Stimulated activated CD8-positive, alpha-beta memory T cell treated with anti-CD3 and anti-CD28 coated beads, Interleukin-2, amount 100 ng/mL, for 48 hours (primary cell): ENCODE data around the gene BUB1B.

Experiments
- DNase-seq, 2 donors: peaks; one replicate each; pipeline ENCODE4 v3.0.0-alpha.2; 2020; ENCODE audit warnings: low read depth in 2 of 2

Gene BUB1B

DNA sequence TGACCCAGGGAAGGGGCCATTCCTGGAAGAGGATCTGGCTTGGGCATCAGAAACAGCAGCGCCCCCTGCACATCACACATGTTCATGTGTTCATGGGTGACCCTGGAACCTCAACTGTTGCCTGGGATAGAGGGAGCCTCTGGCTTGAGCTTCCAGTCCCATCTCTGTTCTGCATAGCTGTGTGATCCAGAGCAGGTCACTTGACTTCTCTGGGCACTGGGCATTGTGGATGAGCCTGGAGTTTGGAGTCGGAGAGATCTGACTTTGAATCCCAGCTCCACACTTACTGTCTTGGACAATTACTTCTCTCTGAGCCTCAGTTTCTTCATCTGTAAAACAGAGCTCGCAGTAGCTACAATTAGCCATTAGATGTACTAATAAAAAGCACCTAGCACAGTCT lies 93.6 kb downstream of the BUB1B start:
- no peak for DNase-seq

DNA sequence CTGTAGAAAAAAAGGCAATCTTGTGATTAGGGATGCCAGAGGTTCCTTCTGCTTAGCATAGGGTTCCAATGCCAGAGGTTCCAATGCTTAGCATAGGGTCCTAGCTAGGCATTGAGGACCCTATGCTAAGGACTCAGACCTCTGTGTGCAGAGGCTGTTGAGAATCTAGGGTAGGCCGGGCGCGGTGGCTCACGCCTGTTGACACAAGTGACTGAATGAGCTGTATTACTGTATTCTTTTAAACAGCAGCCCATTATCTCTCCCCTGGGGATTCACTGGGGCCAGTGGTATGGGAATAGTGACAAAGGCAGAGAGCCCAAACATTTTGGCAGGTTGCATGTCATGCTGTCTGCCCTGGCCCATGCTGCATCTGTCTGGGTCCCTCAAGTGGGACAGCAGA lies 94.2 kb downstream of the BUB1B start:
- no peak for DNase-seq

DNA sequence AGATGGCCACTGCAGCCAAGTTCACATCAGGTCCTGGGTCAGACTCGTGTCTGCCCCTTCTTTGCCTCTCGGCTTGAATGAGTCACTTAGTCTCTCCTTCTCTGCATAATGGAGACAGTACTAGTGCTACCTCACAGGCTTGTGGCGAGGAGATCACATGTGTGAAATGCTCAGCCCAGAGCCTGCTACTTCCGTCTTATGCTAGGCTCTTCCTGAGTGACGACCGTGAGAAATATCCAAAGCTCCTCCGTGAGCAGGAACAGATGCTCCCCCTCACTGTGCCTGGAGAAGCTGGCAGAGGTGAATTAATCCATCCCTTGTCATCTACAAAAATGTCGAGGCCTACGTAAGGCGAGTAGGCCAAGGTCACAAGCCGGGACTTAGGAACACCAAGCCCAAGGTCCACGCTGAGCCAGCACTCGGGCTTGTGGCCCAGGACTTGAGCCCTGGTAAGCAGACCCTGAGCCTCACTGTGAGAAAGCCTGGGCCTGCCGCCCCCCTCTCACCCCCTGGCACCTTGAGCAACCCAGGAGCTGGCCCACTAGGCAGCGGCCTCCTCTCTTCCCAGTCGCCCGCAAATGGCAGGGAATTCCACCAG lies 95.9 kb downstream of the BUB1B start:
- DNase-seq = no peak

GRCh38 chr15:40257656-40258450 lies 97.0 kb downstream of the BUB1B start:
- no peak for DNase-seq

DNA sequence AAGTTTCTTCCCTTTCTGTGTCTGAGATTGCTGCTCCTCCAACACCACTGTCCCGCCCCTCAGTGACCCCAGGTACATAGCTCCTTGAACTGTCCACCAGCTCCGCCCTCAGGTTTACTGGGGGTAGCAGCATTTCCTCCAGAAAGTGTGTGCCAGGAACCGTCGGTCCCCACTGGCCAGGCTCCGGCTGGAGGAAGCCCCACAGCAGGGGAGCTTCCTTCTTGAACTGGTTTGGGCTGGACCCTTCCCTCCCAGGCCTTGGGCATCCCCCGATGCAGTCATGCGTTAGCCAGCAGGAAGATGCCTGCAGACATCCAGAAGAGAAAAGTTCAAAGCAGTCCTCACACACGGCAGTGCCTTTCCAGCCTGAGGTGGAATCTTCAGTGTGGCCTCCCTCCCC lies 97.7 kb downstream of the BUB1B start:
- DNase-seq = no peak

- no peak for DNase-seq
Observed at GRCh38 chr15:40259021-40259420, 98.2 kb downstream of the BUB1B start.

DNA sequence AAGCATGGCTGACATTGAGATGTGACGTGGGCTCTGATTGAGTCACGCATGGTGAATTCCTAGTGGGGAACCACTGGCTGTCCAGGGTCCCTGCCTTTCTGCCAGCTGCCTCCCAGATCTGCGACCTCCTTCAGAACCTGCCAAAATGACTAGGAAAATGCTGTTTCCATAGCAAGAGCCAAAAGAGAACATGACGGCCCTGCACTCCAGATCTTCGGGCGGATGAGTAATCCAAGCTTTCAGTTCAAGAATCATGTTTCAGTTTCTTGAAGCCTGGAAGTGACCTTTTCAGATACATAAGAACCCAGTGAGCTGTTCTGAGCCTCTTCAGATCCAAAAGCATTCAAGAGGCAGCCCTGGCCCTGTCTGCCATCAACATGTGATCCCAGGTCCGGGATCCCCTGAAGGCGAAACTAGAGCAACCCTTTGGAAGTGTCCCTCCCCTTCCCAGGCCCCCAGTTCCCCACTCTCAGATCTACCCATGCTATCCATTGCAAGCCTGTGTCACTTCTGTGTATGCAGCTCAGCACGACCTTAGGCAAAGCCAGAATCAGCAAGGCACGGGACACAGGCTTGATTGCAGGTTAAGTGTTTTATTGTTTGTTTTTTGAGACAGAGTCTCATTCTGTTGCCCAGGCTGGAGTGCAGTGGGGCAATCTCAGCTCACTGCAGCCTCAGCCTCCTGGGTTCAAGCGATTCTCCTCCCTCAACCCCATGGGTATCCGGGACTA lies 102.3 kb downstream of the BUB1B start:
- no peak for DNase-seq

GRCh38 chr15:40264321-40265153 lies 103.7 kb downstream of the BUB1B start:
- no peak for DNase-seq

DNA sequence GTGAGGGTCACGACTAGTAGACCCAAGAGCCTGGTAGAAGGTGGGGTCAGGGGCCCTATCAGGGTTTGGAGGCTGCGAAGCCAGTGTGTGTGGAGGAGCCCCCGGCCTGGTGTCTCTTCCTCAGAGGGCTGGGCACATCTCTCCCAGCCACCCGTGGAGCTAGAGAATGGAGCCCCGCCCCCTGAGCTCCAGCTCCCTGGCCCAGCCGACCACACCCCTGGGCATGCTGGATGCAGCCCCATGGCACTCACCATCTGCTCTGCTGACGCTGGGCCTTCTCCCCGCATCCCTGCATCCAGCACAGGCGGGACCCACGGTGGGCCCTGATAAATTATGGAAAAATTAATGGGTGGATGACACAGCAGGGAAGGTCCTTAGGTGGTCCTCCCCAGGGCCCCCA lies 104.5 kb downstream of the BUB1B start:
- DNase-seq = no peak

GRCh38 chr15:40265875-40266274 lies 105.0 kb downstream of the BUB1B start:
- no peak for DNase-seq

GRCh38 chr15:40266828-40267304 lies 106.0 kb downstream of the BUB1B start:
- no peak for DNase-seq

DNA sequence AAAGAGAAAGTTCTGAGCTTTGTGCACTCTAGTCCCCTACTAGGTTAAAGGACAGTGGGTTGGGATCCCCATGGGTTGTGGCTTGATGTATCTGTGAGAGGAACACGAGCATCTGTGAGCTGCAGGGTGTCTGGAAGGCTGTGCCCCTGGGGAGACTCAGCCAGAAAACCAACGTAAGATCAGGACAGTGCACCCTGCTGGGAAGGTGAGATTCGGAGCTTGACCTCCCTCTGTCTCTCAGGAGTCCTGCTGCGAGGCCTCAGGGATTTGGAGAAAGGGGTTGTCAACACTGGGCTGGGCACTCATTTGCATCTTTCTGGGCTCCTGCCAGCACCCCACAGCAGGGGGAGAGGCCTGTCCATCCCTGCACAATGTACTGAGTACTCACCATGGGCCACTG lies 106.8 kb downstream of the BUB1B start:
- no peak for DNase-seq

DNA sequence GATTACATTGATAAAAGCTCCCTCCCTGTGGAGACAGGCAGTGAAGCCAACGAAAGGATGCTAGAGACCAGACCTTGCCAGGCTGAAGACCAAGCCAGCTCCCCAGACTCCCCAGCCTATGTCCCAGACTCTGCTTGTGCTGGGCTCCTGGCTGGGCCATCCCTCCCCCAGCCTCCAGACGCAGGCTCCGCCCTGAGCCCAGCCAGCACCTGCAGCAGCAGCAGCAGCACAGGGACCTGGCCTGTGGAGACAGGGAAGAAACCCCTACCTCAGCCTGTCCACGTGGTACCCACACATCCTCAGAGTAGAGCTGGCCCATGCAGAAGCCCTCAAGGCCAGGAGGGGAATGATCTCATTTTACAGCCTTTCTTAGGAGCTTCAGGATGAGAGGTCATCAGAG lies 108.7 kb downstream of the BUB1B start:
- no peak for DNase-seq

- DNase-seq = no peak
Observed at GRCh38 chr15:40270246-40270995, 109.6 kb downstream of the BUB1B start.
